ENCODE measurements around the gene TSPAN13.

The TSPAN13 gene

DNA sequence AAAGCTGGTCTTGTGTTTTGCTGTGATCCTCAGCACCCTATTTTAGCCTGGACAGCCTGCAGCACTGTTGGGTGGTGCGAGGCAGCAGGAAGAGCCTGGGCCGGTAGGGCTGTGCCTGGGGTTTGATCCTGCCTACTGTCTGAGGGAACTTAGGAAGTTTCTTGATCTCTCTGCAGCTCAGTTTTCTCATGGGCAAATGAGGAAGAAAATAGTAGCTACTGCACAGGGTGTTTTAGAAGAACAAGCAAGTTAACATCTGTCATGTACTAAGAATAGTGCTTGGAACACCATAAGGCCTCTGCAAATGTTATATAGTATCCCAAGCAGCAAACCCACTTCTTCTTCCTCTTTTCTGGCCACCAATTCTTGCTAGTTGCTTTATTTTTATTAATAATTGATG, 63.3 kb downstream of the TSPAN13 start:
- DNase-seq: no peak

DNA sequence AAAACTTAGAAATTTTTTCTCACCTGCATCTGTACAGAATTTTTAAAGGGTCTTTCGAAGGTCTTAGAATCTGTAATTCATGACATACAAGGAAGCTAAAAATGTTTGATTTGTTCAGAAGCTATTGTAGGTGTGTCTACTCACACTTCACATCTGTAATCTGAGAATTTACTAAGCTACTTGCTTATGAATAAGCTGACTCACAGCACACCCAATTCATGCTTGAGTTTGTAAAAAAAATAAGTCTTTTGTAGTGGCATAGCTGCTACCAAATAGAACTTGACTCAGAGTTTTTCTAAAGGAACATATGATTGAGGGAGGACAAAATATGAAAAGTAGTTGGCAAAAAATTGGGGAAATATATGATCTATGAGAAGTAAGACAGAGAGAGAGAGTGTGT, 64.0 kb downstream of the TSPAN13 start:
- DNase-seq: peak; percentile 50

DNA sequence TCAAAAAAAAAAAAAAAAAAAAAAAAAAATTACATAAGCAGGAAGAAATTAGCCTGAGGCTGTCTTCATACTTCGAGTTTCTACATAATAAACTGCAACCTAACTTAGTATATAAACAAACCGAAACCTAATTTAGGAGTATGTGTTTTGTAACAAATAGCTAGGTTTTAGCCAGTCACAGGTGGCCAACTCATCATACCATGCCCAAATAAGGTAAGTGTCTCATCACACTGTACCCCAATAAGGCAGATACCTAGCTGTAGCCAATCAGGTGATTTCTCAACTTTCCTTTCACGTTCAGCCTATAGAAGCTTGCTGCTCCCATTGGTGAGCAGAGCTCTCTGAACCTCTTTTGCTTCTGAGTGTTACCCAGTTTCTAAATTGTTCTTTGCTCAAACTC, 65.2 kb downstream of the TSPAN13 start:
- DNase-seq: no peak

DNA sequence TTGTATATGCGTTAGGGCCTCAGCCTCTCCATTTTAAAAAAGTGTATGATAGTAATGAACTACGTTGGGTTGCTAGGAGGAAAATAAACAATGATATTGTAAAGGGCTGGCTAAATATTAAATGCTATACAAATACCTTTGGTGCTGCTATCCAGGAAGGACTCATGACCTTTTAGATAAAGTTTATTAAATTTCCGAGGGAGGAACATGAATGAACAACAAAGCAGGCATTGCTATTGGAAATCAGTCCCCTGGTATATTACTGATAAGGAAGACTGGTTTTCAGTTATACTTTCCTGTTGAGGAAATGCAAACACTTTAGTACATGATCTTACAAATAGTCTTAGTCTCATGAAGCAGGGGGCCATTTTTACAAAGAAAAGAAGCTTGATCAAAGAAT, 68.5 kb downstream of the TSPAN13 start:
- DNase-seq: no peak

DNA sequence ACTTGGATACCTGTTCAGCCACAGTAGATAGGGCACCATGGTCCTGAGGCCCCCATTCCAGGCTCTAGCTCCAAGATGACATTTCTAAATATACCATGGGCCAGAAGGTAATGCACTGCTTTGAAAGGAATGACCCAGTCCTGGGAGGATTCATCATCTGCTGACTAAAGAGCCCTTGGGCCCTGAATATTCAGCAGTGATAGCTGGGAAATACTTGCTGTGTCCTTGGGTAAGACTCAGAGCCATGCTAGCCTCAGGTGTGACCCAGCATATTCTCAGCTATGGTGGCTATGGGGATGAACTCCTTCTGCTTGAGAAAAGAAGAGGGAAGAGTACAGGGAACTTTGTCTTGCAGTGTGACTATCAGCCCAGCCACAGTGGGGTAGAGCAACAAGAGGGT, 72.5 kb downstream of the TSPAN13 start:
- DNase-seq: no peak

DNA sequence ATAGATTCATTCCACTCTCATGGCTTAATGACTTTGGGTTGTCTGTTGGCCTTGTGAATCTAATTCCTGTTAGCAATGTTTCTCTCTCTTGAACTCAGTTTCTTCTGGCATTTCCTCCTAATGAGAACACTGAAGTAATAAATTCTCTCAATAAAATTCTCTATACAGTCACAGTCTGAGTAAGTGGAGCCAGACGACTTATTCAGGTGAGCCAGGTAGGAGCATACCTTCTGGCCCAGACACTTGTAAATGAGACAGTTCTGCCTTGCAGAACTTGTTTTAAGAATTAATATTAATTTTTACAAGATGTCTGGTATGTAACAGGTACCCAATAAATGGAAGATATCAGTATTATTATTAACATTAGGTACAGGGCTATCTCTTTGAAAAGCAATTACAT, 79.8 kb downstream of the TSPAN13 start:
- no peak for DNase-seq

Measured in NCI-H2029 (cell line).